Subcutaneous abdominal adipose tissue (tissue), 5 donors: Measurements from ENCODE around the gene ATF7IP2.
"Not testable (repeated sequence)": the region's sequence is repeated elsewhere in the genome, so short reads cannot be mapped to it uniquely, and the experiment has no call there.

Source experiments
- H3K27ac ChIP-seq: one replicate; pipeline ENCODE4 v1.7.0; 2013; ENCODE audit warnings: low read depth, mild to moderate bottlenecking, inconsistent platforms, low read length, moderate library complexity
- H3K27me3 ChIP-seq, 5 donors: one replicate each; pipeline ENCODE4 v1.7.0; 2013; ENCODE audit warnings: low read length in 5 of 5, inconsistent platforms in 1 of 5; ENCODE audit not compliant: control insufficient read depth in 5 of 5, insufficient read depth in 4 of 5
- H3K36me3 ChIP-seq, 5 donors: one replicate each; pipeline ENCODE4 v1.7.0; 2013; ENCODE audit warnings: low read length in 5 of 5; ENCODE audit not compliant: control insufficient read depth in 5 of 5, insufficient read depth in 5 of 5
- H3K4me1 ChIP-seq, 5 donors: one replicate each; pipeline ENCODE4 v1.7.0; 2013; ENCODE audit warnings: low read length in 5 of 5, mild to moderate bottlenecking in 3 of 5, moderate library complexity in 1 of 5; ENCODE audit not compliant: control insufficient read depth in 5 of 5, insufficient read depth in 5 of 5
- H3K4me3 ChIP-seq, 5 donors: one replicate each; pipeline ENCODE4 v1.7.0; 2013; ENCODE audit warnings: low read length in 5 of 5, low read depth in 1 of 5
- H3K9ac ChIP-seq, 5 donors: one replicate each; pipeline ENCODE4 v1.7.0; 2013; ENCODE audit warnings: low read length in 5 of 5, mild to moderate bottlenecking in 4 of 5, moderate library complexity in 3 of 5
- H3K9me3 ChIP-seq, 5 donors: one replicate each; pipeline ENCODE4 v1.7.0; 2013; ENCODE audit warnings: low read length in 5 of 5; ENCODE audit not compliant: control insufficient read depth in 5 of 5
- donor health status: healthy.
- donor health status: healthy.
- donor health status: healthy.
- donor health status: healthy.
- donor health status: healthy.

The ATF7IP2 gene

GRCh38 chr16:10385725-10386516 is at the start of gene ATF7IP2:
Gene ATF7IP2, plus strand, starts transcription at chr16:10386061. Its CDS starts 44,560 bp downstream, at chr16:10430621.
- Histone ChIP-seq H3K4me1 (peaks cover 3 to 19% (median 13%) of the 10 kb centered on the region in 5 donors), H3K27ac (peak within 1 kb of the TSS; percentile 67), H3K9me3 (no peaks in the 10 kb centered on the region), H3K27me3 (no peaks in the 10 kb centered on the region), H3K36me3 (no peaks in the 10 kb centered on the region), H3K9ac (peak within 1 kb of the TSS; percentile 79 to 95 (median 89)), H3K4me3 (peak within 1 kb of the TSS; percentile 76 to 88 (median 79))

GRCh38 chr16:10338426-10338825 is 47.4 kb upstream of the ATF7IP2 start:
- Histone ChIP-seq H3K9ac (no peak overlapping the region), H3K4me1 (peaks cover 0 to 7% (median 0%) of the 10 kb centered on the region in 5 donors), H3K27ac (no peak overlapping the region), H3K9me3 (peaks cover 8 to 41% (median 26%) of the 10 kb centered on the region in 5 donors), H3K4me3 (no peak overlapping the region), H3K27me3 (no peaks in the 10 kb centered on the region), H3K36me3 (no peaks in the 10 kb centered on the region)

GRCh38 chr16:10339777-10340732 is 45.8 kb upstream of the ATF7IP2 start:
- Histone ChIP-seq H3K4me1 (peaks cover 0 to under 1% (median 0%) of the 10 kb centered on the region in 5 donors), H3K36me3 (no peaks in the 10 kb centered on the region), H3K27me3 (no peaks in the 10 kb centered on the region), H3K4me3 (peak overlapping the region in 1 of 5 donors; percentile 16), H3K9me3 (peaks cover 10 to 44% (median 31%) of the 10 kb centered on the region in 5 donors), H3K27ac (no peak overlapping the region), H3K9ac (no peak overlapping the region)

DNA sequence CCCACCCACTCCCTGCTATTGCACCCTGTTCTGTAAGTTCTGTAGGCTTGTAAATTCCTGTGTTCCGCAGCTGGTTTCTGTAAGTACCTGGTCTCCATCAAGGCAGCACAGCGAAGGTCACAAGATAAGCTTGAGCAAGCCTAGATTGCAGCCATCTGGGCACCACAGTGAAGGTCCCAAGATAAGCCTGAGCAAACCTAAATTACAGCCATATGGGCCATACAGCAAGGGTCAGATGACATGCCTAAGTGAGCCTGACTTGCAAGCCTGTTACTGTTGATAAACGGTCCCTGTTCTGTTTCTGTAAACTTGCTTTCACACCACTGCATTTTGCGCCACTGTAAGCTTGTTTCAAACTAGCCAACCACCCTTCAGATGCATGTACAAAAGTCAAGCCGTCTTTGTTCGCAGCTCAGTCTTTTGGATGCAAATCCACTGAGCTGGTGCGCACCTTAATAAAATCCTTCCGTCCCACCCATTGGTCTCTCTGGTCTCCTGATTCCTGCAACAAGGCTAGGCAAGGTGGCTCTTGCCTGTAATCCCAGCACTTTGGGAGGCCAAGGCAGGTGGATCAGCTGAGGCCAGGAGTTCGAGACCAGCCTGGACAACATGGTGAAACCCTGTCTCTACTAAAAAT is 42.6 kb upstream of the ATF7IP2 start:
- H3K4me3 ChIP-seq, result peak overlapping the region in 1 of 5 donors; percentile 43
- H3K9me3 ChIP-seq, result peaks cover 10 to 50% (median 31%) of the 10 kb centered on the region in 5 donors
- no peaks in the 10 kb centered on the region for H3K36me3 ChIP-seq
- H3K9ac ChIP-seq, result no peak overlapping the region
- H3K27me3 ChIP-seq, result no peaks in the 10 kb centered on the region
- no peak overlapping the region for H3K27ac ChIP-seq
- H3K4me1 ChIP-seq, result no peaks in the 10 kb centered on the region

DNA sequence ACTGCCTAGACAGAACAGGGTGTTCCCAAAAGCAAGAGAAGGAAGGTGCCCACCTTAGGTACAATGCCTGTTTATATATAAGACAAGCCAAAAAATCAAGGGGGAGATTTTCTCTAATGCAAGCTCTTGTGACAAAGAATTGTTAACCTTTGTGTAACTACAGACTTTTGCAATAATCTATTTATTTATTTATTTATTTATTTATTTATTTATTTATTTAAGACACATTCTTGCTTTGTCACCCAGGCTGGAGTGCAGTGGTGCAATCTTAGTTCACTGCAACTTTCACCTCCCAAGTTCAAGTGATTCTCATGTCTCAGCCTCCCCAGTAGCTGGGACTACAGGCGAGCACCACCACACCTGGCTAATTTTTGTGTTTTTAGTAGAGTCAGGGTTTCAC is 41.2 kb upstream of the ATF7IP2 start:
- not testable (repeated sequence) for H3K36me3 ChIP-seq, H3K4me1 ChIP-seq, H3K27ac ChIP-seq, H3K27me3 ChIP-seq, H3K9ac ChIP-seq, H3K4me3 ChIP-seq
- peaks cover 9 to 44% (median 29%) of the 10 kb centered on the region in 5 donors for H3K9me3 ChIP-seq

GRCh38 chr16:10345629-10346028 is 40.2 kb upstream of the ATF7IP2 start:
- Histone ChIP-seq H3K4me3 (no peak overlapping the region), H3K4me1 (no peaks in the 10 kb centered on the region), H3K9me3 (peaks cover 7 to 34% (median 20%) of the 10 kb centered on the region in 5 donors), H3K36me3 (no peaks in the 10 kb centered on the region), H3K27me3 (no peaks in the 10 kb centered on the region), H3K9ac (no peak overlapping the region), H3K27ac (no peak overlapping the region)

GRCh38 chr16:10349851-10350250 is 36.0 kb upstream of the ATF7IP2 start:
- Histone ChIP-seq H3K36me3 (no peaks in the 10 kb centered on the region), H3K4me3 (no peak overlapping the region), H3K9me3 (peaks cover 0 to 8% (median 0%) of the 10 kb centered on the region in 5 donors), H3K27me3 (no peaks in the 10 kb centered on the region), H3K4me1 (no peaks in the 10 kb centered on the region), H3K27ac (no peak overlapping the region), H3K9ac (no peak overlapping the region)

- Histone ChIP-seq H3K9ac (no peak overlapping the region), H3K27ac (no peak overlapping the region), H3K4me1 (no peaks in the 10 kb centered on the region), H3K27me3 (no peaks in the 10 kb centered on the region), H3K4me3 (no peak overlapping the region), H3K9me3 (peaks cover 0 to 3% (median 0%) of the 10 kb centered on the region in 5 donors), H3K36me3 (no peaks in the 10 kb centered on the region)
Measured at GRCh38 chr16:10352262-10352661, 33.6 kb upstream of the ATF7IP2 start.

- Histone ChIP-seq H3K4me3 (no peak overlapping the region), H3K27me3 (no peaks in the 10 kb centered on the region), H3K4me1 (no peaks in the 10 kb centered on the region), H3K9ac (no peak overlapping the region), H3K9me3 (peaks cover 0 to 3% (median 0%) of the 10 kb centered on the region in 5 donors), H3K27ac (no peak overlapping the region), H3K36me3 (no peaks in the 10 kb centered on the region)
Measured at GRCh38 chr16:10355589-10355988, 30.3 kb upstream of the ATF7IP2 start.
